ENCODE measurements around the gene KCNJ6.

DNA sequence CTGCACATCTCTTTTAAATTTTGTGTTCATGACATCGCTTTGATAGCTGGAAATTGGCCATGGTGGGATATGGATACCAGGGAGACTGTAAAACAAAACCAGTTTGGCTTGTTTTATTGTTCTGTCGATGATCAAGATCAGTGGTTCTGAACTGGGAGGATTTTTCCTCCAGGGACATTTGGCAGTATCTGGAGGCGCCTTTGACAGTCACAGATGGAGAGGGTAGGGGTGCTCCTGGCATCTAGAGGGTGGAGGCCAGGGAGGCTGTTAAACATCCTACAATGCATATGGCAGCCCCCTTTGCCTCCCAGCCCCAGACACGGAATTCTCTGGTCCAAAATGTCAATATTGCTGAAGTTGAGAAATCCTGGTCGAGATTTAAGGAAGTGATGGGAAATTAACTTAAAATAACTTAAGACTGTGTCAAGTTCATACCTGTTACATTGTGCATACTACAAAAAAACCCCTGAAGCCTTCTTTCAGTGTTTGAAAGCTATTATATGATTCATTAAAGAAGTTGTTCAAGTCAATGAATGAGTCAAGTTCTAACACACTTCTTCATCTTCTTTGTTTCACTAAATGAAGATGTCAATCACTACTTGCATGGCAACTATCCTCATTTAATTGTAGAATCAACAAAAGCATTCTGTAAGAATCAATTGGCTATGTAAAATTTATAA, 150.9 kb downstream of the KCNJ6 start:
- TF ChIP-seq, protein P1, sequence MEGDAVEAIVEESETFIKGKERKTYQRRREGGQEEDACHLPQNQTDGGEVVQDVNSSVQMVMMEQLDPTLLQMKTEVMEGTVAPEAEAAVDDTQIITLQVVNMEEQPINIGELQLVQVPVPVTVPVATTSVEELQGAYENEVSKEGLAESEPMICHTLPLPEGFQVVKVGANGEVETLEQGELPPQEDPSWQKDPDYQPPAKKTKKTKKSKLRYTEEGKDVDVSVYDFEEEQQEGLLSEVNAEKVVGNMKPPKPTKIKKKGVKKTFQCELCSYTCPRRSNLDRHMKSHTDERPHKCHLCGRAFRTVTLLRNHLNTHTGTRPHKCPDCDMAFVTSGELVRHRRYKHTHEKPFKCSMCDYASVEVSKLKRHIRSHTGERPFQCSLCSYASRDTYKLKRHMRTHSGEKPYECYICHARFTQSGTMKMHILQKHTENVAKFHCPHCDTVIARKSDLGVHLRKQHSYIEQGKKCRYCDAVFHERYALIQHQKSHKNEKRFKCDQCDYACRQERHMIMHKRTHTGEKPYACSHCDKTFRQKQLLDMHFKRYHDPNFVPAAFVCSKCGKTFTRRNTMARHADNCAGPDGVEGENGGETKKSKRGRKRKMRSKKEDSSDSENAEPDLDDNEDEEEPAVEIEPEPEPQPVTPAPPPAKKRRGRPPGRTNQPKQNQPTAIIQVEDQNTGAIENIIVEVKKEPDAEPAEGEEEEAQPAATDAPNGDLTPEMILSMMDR (IDR thresholded peaks at IDR 0.05) = no peak
- TF ChIP-seq POLR2A (IDR thresholded peaks at IDR 0.05) = no peak
